Measurements from ENCODE around the gene NDUFA7.
"Not testable (repeated sequence)": the region's sequence is repeated elsewhere in the genome, so short reads cannot be mapped to it uniquely, and the experiment has no call there.

NDUFA7 gene

DNA sequence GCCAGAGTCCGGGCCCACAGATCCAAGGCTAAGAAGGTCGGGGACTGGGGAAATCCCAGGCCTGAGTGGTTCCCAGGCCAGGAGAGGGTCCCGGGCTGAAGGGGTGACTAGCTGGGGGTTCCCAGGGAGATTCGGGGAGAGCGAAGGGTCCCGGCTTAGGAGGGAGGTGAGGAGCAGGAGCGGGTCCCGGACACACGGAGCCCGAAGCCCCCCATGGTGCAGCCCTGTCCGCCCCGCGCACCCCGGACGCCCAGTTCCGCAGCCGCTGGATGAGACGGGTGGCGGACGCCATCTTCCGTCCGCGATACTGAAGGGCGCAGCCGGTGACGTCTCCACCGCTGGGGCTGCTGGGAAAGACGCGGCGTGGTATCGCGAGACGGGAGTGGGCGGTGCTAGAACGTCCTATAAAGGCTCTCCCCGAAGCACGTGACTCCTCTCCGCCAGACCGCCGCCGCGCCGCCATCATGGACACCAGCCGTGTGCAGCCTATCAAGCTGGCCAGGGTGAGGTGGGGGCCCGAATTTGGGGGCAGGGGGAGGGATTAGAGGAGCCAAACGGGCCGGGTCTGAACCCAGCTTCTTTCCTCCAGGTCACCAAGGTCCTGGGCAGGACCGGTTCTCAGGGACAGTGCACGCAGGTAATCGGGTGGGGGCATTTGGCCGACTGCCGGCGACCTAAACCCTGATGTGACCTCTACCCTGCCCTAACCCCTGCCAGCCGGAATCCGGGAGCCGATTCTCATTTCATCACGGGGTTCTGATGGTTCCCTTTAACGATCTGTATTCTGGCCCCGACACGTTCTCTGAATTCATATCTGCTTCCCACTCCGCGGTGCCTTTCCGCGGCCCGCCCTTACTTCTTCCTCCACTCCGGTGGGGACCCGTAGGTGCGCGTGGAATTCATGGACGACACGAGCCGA is at the start of gene NDUFA7, which contains the start of gene RPS28:
NDUFA7 (minus strand) TSS at position 309 of the 919 bp plus-strand sequence; CDS start at position 292, 17 bp downstream.
RPS28 (plus strand) TSS at position 430 of the 919 bp plus-strand sequence; CDS start at position 465, 35 bp downstream.
- DNase-seq = peak; percentile 95

DNA sequence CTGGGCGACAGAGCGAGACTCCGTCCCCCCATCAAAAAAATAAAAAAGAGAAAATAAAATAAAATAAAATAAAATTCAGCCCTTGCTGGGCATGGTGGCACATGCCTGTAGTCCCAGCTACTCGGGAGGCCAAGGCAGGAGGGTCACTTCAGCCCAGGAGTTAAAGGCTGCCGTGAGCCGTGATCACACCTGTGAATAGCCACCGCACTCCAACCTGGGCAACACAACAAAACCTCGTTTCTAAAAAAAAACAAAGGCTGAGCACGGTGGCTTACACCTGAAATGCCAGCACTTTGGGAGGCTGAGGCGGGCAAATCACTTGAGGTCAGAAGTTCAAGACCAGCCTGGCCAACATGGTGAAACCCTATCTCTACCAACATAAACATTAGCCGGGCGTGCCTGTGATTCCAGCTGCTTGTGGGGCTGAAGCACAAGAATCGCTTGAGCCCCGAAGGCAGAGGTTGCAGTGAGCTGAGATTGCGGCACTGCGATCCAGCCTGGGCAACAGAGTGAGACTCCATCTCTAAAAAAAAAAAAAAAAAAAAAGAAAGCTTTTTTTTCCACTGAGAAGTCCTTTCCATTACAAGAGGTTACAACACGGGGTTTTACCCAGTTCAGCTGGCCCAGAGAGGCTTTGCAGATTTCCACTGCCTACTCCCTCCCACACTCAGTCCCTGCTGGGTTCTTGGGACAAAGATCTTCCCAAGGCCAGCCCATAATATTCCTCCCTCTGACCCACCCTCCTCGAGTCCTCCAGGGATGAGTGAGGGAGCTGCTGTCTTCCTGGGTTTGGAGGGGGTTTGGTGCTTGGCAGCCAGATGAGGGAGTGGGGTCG is 49.2 kb upstream of the NDUFA7 start:
- DNase-seq = no peak

DNA sequence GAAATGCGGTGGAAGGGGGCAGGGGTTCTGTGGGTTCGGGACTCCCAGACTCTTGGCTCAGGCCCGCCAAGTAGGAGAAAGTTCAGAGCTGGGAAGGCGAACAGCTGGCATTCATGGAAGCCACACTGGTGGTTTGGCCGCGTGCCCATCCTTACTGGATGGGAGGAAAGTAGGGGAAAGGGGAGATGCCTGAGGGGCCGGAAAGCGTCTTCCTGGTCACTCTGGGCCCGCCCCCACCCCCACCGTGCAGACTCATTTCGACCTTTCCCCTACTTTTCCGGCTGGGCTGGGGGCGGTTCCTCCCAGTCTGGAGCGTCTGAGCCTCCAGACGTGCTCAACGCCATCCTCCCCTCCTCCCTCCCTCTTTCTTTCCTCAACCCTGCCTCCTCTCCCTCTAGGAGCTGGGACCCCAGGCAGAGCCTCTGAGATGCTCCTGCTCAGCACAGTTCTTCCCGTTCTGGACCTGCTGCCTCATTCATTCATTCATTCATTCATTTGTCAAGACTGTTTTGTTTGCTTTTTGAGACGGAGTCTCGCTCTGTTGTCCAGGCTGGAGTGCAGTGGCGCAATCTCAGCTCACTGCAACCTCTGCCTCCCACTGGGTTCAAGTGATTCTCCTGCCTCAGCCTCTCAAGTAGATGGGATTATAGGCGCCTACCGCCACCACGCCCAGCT is 46.3 kb upstream of the NDUFA7 start:
- DNase-seq = no peak

GRCh38 chr19:8366961-8367326 is 45.8 kb upstream of the NDUFA7 start:
- no peak for DNase-seq

DNA sequence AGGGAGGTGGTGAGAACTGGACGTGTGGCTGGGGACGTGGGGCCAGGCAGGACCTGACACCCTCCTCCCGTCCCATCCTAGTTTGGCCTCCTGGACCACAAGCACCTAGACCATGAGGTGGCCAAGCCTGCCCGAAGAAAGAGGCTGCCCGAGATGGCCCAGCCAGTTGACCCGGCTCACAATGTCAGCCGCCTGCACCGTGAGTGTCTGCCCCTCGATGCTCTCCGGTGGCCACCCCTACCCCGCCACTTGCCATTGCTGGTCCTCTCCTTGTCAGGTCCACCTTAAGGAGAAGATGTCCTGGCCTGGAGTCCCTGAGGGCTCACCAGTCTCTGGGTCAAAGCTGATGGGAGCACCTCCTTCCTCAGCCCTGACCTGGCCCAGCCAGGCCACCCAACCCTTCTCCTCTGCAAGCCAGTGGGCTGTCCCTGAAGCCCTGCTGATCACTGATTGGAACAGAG is 45.0 kb upstream of the NDUFA7 start:
- no peak for DNase-seq

- peak; percentile 22 for DNase-seq
These were observed 42.9 kb upstream of the NDUFA7 start, which contains the start of gene ANGPTL4 for GRCh38 chr19:8363803-8364771. TSS of gene ANGPTL4 (plus strand) at chr19:8364155. CDS start at chr19:8364322, 167 bp downstream.

- DNase-seq = no peak
These were observed 41.0 kb upstream of the NDUFA7 start for GRCh38 chr19:8361921-8362793.

DNA sequence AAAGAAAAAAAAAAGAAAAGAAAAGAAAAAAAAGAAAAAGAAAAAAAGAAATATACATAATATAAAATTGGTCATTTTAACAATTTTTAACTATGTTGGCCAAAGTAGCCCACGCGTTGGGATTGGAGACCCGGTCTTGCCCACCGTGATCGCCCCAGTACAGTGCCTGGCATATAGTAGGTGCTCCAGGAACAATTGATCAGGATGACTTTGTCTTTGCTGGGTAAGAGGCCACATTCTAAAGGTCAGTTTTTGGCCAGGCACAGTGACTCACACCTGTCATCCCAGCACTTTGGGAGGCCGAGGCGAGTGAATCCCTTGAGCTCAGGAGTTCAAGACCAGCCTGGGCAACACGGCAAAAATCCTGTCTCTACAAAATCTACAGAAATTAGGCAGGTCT is 39.0 kb upstream of the NDUFA7 start:
- DNase-seq = no peak

GRCh38 chr19:8358948-8359347 is 37.8 kb upstream of the NDUFA7 start:
- DNase-seq = no peak

DNA sequence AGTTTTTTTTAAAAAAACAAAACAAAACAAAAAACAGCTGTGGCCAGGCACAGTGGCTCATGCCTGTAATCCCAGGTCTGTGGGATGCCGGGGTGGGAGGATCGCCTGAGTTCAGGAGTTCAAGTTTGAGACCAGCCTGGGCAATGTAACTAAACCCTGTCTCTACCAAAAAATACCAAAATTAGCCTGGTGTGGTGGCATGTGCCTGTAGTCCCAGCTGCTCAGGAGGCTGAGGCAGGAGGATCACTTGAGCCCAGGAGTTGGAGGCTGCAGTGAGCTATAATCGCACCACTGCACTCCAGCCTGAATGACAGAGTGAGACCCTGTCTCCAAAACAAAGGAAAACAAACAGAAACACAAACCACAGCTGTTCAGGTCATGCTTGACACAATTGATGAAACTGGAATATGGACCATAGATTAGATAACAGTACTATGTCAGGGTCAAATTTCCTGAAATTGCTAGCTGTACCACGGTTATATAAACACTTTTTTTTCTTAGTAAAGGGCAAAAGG is 35.9 kb upstream of the NDUFA7 start:
- DNase-seq = no peak

- no peak for DNase-seq
These were observed 34.6 kb upstream of the NDUFA7 start for GRCh38 chr19:8355631-8356402.

DNA sequence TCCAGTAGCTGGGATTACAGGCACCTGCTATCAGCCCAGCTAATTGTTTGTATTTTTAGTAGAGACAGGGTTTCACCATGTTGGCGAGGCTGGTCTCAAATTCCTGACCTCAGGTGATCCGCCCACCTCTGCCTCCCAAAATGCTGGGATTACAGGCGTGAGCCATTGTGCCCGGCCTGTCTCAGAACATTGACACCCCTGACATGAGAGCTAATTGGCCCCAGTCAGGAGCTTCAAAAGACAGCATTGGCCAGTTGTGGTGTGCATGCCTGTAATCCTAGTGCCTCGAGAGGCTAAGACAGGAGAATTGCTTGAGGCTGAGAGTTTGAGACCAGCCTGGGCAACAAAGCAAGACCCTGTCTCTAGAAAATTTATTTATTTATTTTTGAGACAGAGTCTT is 31.7 kb upstream of the NDUFA7 start:
- DNase-seq = not testable (repeated sequence)

DNA sequence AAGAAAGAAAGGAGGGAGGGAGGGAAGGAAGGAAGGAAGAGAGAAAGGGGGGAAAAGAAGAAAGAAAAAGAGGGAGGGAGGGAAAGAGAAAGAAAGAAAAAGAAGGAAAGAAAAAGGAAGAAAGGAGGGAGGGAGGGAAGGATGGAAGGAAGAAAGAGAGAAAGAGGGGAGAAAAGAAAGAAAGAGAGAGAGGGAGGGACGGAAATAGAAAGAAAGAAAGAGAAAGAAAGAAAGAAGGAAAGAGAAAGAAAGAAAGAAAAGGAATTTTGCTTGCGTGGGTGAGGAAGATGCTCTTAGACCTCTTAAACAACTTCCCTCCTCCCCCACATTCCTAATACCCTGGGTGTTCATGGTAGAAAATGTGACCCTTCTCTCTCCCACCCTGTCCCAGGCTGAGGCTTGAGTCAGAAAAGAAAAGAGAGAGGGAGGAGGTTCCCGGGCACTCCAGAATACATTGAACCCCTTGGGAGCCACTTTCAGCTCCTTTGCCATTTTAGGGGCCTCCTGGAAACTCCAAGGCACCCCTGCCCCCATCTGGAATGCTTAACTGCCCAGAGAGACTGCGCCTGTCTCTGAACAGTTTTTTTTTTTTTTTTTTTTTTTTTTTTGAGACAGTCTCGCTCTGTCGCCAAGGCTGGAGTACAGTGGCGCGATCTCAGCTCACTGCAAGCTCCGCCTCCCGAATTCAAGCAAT is 31.1 kb upstream of the NDUFA7 start:
- no peak for DNase-seq

DNA sequence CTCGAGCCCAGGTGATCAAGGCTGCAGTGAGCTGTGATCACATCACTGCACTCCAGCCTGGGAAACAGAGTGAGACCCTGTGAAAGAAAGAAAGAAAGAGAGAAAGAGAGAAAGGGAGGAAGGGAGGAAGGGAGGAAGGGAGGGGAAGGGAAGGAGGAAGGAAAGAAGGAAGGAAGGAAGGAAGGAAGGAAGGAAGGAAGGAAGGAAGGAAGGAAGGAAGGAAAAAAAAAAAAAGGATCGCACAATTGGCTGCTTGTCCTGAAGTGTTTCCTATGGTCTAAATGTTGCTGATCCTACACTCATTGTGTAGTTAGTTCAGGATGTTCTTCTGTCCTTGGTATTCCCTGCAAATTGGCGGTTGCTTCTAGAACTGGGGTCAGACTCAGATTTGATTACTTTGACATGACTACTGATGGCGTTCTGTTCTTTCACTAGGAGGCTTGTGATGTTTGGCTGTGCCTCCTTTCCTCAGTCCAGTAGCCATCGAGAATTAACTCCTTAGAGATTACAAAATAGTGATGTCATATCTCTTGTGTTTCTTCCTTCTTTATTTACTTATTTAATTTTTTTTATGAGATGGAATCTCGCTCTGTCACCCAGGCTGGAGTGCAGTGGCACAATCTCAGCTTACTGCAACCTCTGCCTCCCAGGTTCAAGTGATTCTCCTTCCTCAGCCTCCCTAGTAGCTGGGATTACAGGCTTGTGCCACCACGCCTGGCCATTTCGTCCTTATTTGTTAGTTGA is 28.6 kb upstream of the NDUFA7 start:
- DNase-seq = not testable (repeated sequence)

GRCh38 chr19:8343483-8343844 is 22.3 kb upstream of the NDUFA7 start:
- DNase-seq = no peak

DNA sequence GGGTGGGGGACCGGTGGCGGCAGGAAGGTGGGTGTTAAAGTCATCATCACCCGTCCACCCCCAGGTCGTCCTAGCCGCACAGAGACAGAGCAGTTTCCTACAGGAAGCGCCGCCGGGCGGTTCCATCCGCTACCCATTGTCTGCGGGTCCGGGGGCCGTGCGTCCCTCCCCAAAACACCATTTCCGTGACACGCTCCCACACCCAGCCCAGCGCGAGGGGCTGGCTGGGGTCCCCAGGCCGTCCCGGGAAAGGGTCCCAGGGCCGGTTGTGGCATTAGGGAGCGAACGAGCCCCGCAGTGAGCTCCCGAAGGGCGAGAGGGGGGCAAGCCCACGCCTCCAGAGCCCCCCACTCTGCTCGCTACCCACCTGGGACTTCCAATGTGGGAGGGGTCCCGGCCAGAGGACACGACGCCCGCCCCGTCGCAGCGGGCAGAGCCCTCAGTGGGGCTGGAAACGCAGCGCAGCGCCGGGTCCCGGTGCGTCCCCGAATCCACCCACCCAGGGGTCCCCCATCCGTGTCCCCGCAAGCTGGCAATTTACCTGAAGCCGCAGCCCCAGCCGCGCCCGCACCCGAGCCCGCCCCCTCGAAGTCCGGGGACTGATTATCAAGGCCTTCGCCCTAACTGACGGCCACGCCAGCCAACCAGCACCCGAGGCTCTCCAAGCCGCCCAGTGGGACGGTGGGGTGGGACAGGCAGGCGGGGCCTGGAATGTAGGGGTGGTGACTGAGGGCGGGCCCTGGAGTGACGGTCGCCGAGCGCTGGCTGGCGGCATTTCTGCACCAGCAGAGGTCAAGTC is 21.7 kb upstream of the NDUFA7 start, which contains the start of gene KANK3:
KANK3 (minus strand) TSS at position 579 of the 799 bp plus-strand sequence. CDS start 5,434 bp downstream, outside the sequence.
- DNase-seq = peak; percentile 87

DNA sequence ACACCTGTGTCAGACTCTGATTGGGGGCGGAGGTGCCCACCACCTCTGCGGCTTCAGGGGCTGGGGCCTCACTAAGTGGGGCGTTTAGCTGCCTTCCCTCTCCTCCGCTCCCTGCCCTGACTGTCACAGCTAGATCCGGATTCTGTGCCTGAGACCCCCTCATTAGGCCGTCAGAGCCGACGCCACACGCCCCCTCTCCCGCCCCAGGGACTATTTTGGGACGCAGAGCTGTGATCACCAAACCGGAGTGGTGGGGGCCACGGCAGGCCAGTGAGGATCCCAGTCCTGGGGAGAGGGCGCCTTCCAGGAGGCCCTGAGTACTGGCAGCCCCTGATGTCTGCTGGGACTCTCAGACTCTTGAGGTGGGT is 21.1 kb upstream of the NDUFA7 start:
- no peak for DNase-seq

Measured in activated effector memory CD4-positive, alpha-beta T cell treated with Interleukin-2 at 50 U/mL for 16 hours (primary cell).